Neuronal stem cell (in vitro differentiated cells): ENCODE results near the gene ANKRD44.

Experiments
- DNase-seq: peaks from one replicate; pipeline ENCODE4 v3.0.0-alpha.2; 2013; ENCODE audit warnings: low spot score
- H2AFZ ChIP-seq: one replicate; pipeline ENCODE4 v1.6.1; 2013; ENCODE audit warnings: mild to moderate bottlenecking, low read length, inconsistent platforms
- H2AK5ac ChIP-seq: 2 replicates; pipeline ENCODE4 v1.6.1; 2013; ENCODE audit warnings: low read depth, mild to moderate bottlenecking, inconsistent platforms, low read length, moderate library complexity, mixed read lengths
- H2BK120ac ChIP-seq: 2 replicates; pipeline ENCODE4 v1.6.1; 2013; ENCODE audit warnings: low read depth, mild to moderate bottlenecking, inconsistent platforms, low read length, moderate library complexity, mixed read lengths
- H2BK12ac ChIP-seq: one replicate; pipeline ENCODE4 v1.6.1; 2013; ENCODE audit warnings: low read length, inconsistent platforms
- H2BK15ac ChIP-seq: 2 replicates; pipeline ENCODE4 v1.6.1; 2013; ENCODE audit warnings: mild to moderate bottlenecking, low read length, inconsistent platforms, mixed read lengths
- H2BK5ac ChIP-seq: one replicate; pipeline ENCODE4 v1.6.1; 2013; ENCODE audit warnings: inconsistent platforms, mild to moderate bottlenecking, low read length, moderate library complexity
- H3K14ac ChIP-seq: one replicate; pipeline ENCODE4 v1.6.1; 2013; ENCODE audit warnings: low read length, inconsistent platforms
- H3K18ac ChIP-seq: 2 replicates; pipeline ENCODE4 v1.6.1; 2013; ENCODE audit warnings: low read length, inconsistent platforms
- H3K23ac ChIP-seq: 2 replicates; pipeline ENCODE4 v1.6.1; 2013; ENCODE audit warnings: low read depth, mild to moderate bottlenecking, mixed read lengths, low read length, inconsistent platforms; ENCODE audit not compliant: poor library complexity
- H3K27ac ChIP-seq: replicated peaks from 3 replicates; pipeline ENCODE4 v1.5.1; 2013; ENCODE audit warnings: low read length, inconsistent platforms
- H3K27me3 ChIP-seq, 3 experiments: 2 replicates each; pipeline ENCODE4 v1.6.1; 2013; ENCODE audit warnings: low read length in 3 of 3, mild to moderate bottlenecking in 2 of 3, inconsistent platforms in 1 of 3, low read depth in 1 of 3, mixed read lengths in 1 of 3, moderate library complexity in 1 of 3; ENCODE audit not compliant: control insufficient read depth in 3 of 3, insufficient read depth in 3 of 3
- H3K36me3 ChIP-seq, 2 donors: replicated peaks in 1 of 2; 2 replicates each; pipeline ENCODE4 v1.6.1; 2013; ENCODE audit warnings: low read length in 2 of 2; ENCODE audit not compliant: control insufficient read depth in 2 of 2, insufficient read depth in 2 of 2
- H3K4ac ChIP-seq: 2 replicates; pipeline ENCODE4 v1.6.1; 2013; ENCODE audit warnings: inconsistent platforms, mild to moderate bottlenecking, low read length, moderate library complexity
- H3K4me1 ChIP-seq, 2 donors: 1 replicate in 1 of 2; 2 replicates in 1 of 2; pipeline ENCODE4 v1.6.1; 2013; ENCODE audit warnings: low read length in 2 of 2, low read depth in 1 of 2; ENCODE audit not compliant: control insufficient read depth in 2 of 2, insufficient read depth in 1 of 2
- H3K4me2 ChIP-seq: one replicate; pipeline ENCODE4 v1.6.1; 2013; ENCODE audit warnings: mild to moderate bottlenecking, low read length, inconsistent platforms; ENCODE audit not compliant: insufficient read depth, poor library complexity, severe bottlenecking
- H3K4me3 ChIP-seq, 2 donors: 2 replicates each; pipeline ENCODE4 v1.5.1; 2013; ENCODE audit warnings: low read length in 2 of 2, mild to moderate bottlenecking in 2 of 2, inconsistent platforms in 1 of 2, moderate library complexity in 1 of 2
- H3K79me1 ChIP-seq: one replicate; pipeline ENCODE4 v1.6.1; 2013; ENCODE audit warnings: low read depth, mild to moderate bottlenecking, inconsistent platforms, low read length, moderate library complexity
- H3K9ac ChIP-seq: one replicate; pipeline ENCODE4 v1.6.1; 2013; ENCODE audit warnings: mild to moderate bottlenecking, low read depth, low read length, inconsistent platforms; ENCODE audit not compliant: poor library complexity
- H3K9me3 ChIP-seq, 2 donors: replicated peaks in 1 of 2; 2 replicates each; pipeline versions ENCODE3 to v1.6.1; 2013; ENCODE audit warnings: low read length in 2 of 2, mild to moderate bottlenecking in 2 of 2, inconsistent platforms in 1 of 2, low read depth in 1 of 2, mixed read lengths in 1 of 2, moderate library complexity in 1 of 2; ENCODE audit not compliant: control insufficient read depth in 2 of 2, insufficient read depth in 1 of 2
- H4K8ac ChIP-seq: one replicate; pipeline ENCODE4 v1.6.1; 2013; ENCODE audit warnings: low read depth, mild to moderate bottlenecking, inconsistent platforms, low read length, moderate library complexity
- H4K91ac ChIP-seq: one replicate; pipeline ENCODE4 v1.6.1; 2013; ENCODE audit warnings: low read length, low read depth, mild to moderate bottlenecking, inconsistent platforms; ENCODE audit not compliant: poor library complexity
- WGBS, 2 donors: extraction: QIAGEN DNeasy Blood & Tissue Kit; methylation state at CpG; one replicate each; pipeline ENCODE4 v1.1.7; 2013; ENCODE audit warnings: missing lambda C conversion rate in 2 of 2, mixed read lengths in 1 of 2; ENCODE audit not compliant: insufficient read length in 2 of 2, insufficient replicate concordance in 1 of 2; ENCODE audit errors: extremely low coverage in 2 of 2; 5-methylcytosine and 5-hydroxymethylcytosine counted together

The ANKRD44 gene

GRCh38 chr2:197356136-197356535, 45.6 kb upstream of the ANKRD44 start:
- H3K9ac ChIP-seq = no peak overlapping the region
- WGBS, 2 donors = no CpG with 5 or more reads among the region's 5 CpGs
- H3K4ac ChIP-seq = no peak overlapping the region
- H4K8ac ChIP-seq = no peak overlapping the region
- H2BK120ac ChIP-seq = no peak overlapping the region
- H3K23ac ChIP-seq = no peak overlapping the region
- H3K27me3 ChIP-seq = no peaks in the 10 kb centered on the region
- H3K14ac ChIP-seq = no peak overlapping the region
- H3K4me2 ChIP-seq = no peak overlapping the region
- H3K79me1 ChIP-seq = no peaks in the 10 kb centered on the region
- no peak overlapping the region for H3K4me3 ChIP-seq
- H3K36me3 ChIP-seq = no peaks in the 10 kb centered on the region
- no peak overlapping the region for H2BK12ac ChIP-seq
- DNase-seq = no peak
- no peak overlapping the region for H2BK5ac ChIP-seq
- H3K18ac ChIP-seq = no peak overlapping the region
- peaks cover 0 to 2% of the 10 kb centered on the region in 2 donors for H3K4me1 ChIP-seq
- H2AFZ ChIP-seq = peak overlapping the region; percentile 72
- H2AK5ac ChIP-seq = no peak overlapping the region
- no peak overlapping the region for H3K27ac ChIP-seq
- no peaks in the 10 kb centered on the region for H3K9me3 ChIP-seq
- no peak overlapping the region for H4K91ac ChIP-seq
- H2BK15ac ChIP-seq = no peak overlapping the region

- no peaks in the 10 kb centered on the region for H3K36me3 ChIP-seq
- no peaks in the 10 kb centered on the region for H3K79me1 ChIP-seq
- H3K4me1 ChIP-seq = peaks cover 0 to 2% of the 10 kb centered on the region in 2 donors
- H3K4ac ChIP-seq = no peak overlapping the region
- no peak overlapping the region for H2BK5ac ChIP-seq
- no peak overlapping the region for H3K4me3 ChIP-seq
- H3K27ac ChIP-seq = no peak overlapping the region
- H2BK12ac ChIP-seq = no peak overlapping the region
- H3K18ac ChIP-seq = no peak overlapping the region
- H3K9me3 ChIP-seq = no peaks in the 10 kb centered on the region
- H3K27me3 ChIP-seq = no peaks in the 10 kb centered on the region
- no peak overlapping the region for H2AFZ ChIP-seq
- no peak overlapping the region for H3K14ac ChIP-seq
- no peak overlapping the region for H4K91ac ChIP-seq
- no CpG with 5 or more reads among the region's 4 CpGs for WGBS, 2 donors
- H2BK120ac ChIP-seq = no peak overlapping the region
- H3K23ac ChIP-seq = no peak overlapping the region
- H2BK15ac ChIP-seq = no peak overlapping the region
- no peak for DNase-seq
- H3K9ac ChIP-seq = no peak overlapping the region
- H3K4me2 ChIP-seq = no peak overlapping the region
- H4K8ac ChIP-seq = no peak overlapping the region
- no peak overlapping the region for H2AK5ac ChIP-seq
Measured at GRCh38 chr2:197354169-197354558, 43.6 kb upstream of the ANKRD44 start.

- H3K4me3 ChIP-seq = no peak overlapping the region
- H3K27me3 ChIP-seq = no peaks in the 10 kb centered on the region
- H2BK120ac ChIP-seq = no peak overlapping the region
- H2BK12ac ChIP-seq = no peak overlapping the region
- no peak overlapping the region for H3K4ac ChIP-seq
- no peaks in the 10 kb centered on the region for H3K79me1 ChIP-seq
- no CpG with 5 or more reads among the region's 3 CpGs for WGBS, 2 donors
- H2BK5ac ChIP-seq = no peak overlapping the region
- no peaks in the 10 kb centered on the region for H3K9me3 ChIP-seq
- H3K18ac ChIP-seq = no peak overlapping the region
- H3K4me2 ChIP-seq = no peak overlapping the region
- no peak overlapping the region for H3K9ac ChIP-seq
- no peak overlapping the region for H4K8ac ChIP-seq
- peaks cover 0 to 2% of the 10 kb centered on the region in 2 donors for H3K4me1 ChIP-seq
- no peak overlapping the region for H3K27ac ChIP-seq
- H3K14ac ChIP-seq = no peak overlapping the region
- H3K23ac ChIP-seq = no peak overlapping the region
- H2AFZ ChIP-seq = no peak overlapping the region
- H2BK15ac ChIP-seq = no peak overlapping the region
- no peak overlapping the region for H2AK5ac ChIP-seq
- no peaks in the 10 kb centered on the region for H3K36me3 ChIP-seq
- DNase-seq = no peak
- no peak overlapping the region for H4K91ac ChIP-seq
Measured at GRCh38 chr2:197353393-197354168, 43.0 kb upstream of the ANKRD44 start.

- no peaks in the 10 kb centered on the region for H3K79me1 ChIP-seq
- DNase-seq = no peak
- H3K14ac ChIP-seq = no peak overlapping the region
- H3K4me3 ChIP-seq = no peak overlapping the region
- H2AK5ac ChIP-seq = no peak overlapping the region
- H2BK12ac ChIP-seq = no peak overlapping the region
- no peak overlapping the region for H3K4me2 ChIP-seq
- no peaks in the 10 kb centered on the region for H3K36me3 ChIP-seq
- WGBS, 2 donors = no CpG with 5 or more reads among the region's 2 CpGs
- H2BK15ac ChIP-seq = no peak overlapping the region
- H2BK120ac ChIP-seq = no peak overlapping the region
- no peak overlapping the region for H4K8ac ChIP-seq
- no peak overlapping the region for H3K23ac ChIP-seq
- no peak overlapping the region for H2AFZ ChIP-seq
- no peak overlapping the region for H2BK5ac ChIP-seq
- H3K4ac ChIP-seq = no peak overlapping the region
- H3K9ac ChIP-seq = no peak overlapping the region
- no peaks in the 10 kb centered on the region for H3K9me3 ChIP-seq
- H4K91ac ChIP-seq = no peak overlapping the region
- peaks cover 0 to 2% of the 10 kb centered on the region in 2 donors for H3K4me1 ChIP-seq
- no peak overlapping the region for H3K18ac ChIP-seq
- no peak overlapping the region for H3K27ac ChIP-seq
- H3K27me3 ChIP-seq = no peaks in the 10 kb centered on the region
Measured at GRCh38 chr2:197349699-197350098, 39.1 kb upstream of the ANKRD44 start.
